Fibroblast of pulmonary artery (primary cell): ENCODE data around the gene CNIH1.
"Not testable (repeated sequence)": the region's sequence is repeated elsewhere in the genome, so short reads cannot be mapped to it uniquely, and the experiment has no call there.

ENCODE experiments used
- DNase-seq: peaks from one replicate; pipeline ENCODE4 v3.0.0-alpha.2; 2010; ENCODE audit warnings: low read depth
- H3K4me3 ChIP-seq: replicated peaks from 2 replicates; pipeline ENCODE4 v1.5.1; 2011; ENCODE audit warnings: low read depth, mild to moderate bottlenecking, control low read depth, low read length, moderate library complexity
- CTCF ChIP-seq: IDR thresholded peaks from 2 replicates; pipeline ENCODE4 v1.5.1; 2011; ENCODE audit warnings: mild to moderate bottlenecking, control low read depth, low read length, inconsistent platforms; ENCODE audit errors: missing control alignments

Gene CNIH1

GRCh38 chr14:54470701-54471100 is 29.5 kb upstream of the CNIH1 start:
- TF ChIP-seq CTCF, result no peak
- H3K4me3 ChIP-seq, result no peak overlapping the region
- no peak for DNase-seq

GRCh38 chr14:54467280-54467679 is 26.1 kb upstream of the CNIH1 start:
- no peak for DNase-seq
- TF ChIP-seq CTCF, result no peak
- H3K4me3 ChIP-seq, result no peak overlapping the region

GRCh38 chr14:54465654-54466053 is 24.5 kb upstream of the CNIH1 start:
- TF ChIP-seq CTCF, result no peak
- DNase-seq, result no peak

GRCh38 chr14:54462048-54462447 is 20.9 kb upstream of the CNIH1 start:
- no peak for DNase-seq
- H3K4me3 ChIP-seq, result no peak overlapping the region
- no peak for TF ChIP-seq CTCF

More at GRCh38 chr14:54465654-54466053, 24.5 kb upstream of the CNIH1 start:
- no peak overlapping the region for H3K4me3 ChIP-seq

GRCh38 chr14:54459106-54459505 is 17.9 kb upstream of the CNIH1 start:
- no peak overlapping the region for H3K4me3 ChIP-seq
- no peak for TF ChIP-seq CTCF
- DNase-seq, result no peak

GRCh38 chr14:54458536-54458935 is 17.4 kb upstream of the CNIH1 start:
- H3K4me3 ChIP-seq, result not testable (repeated sequence)

GRCh38 chr14:54457609-54457996 is 16.4 kb upstream of the CNIH1 start:
- TF ChIP-seq CTCF, result no peak
- no peak for DNase-seq
- no peak overlapping the region for H3K4me3 ChIP-seq

More at GRCh38 chr14:54458536-54458935, 17.4 kb upstream of the CNIH1 start:
- DNase-seq, result not testable (repeated sequence)

- H3K4me3 ChIP-seq, DNase-seq: not testable (repeated sequence)
Measured at GRCh38 chr14:54456820-54457608, 15.8 kb upstream of the CNIH1 start.
